ENCODE data around the gene TNNT1. TPM values are rescaled to one million over a fixed set of nuclear protein-coding genes. Genes with fewer than 3 reads are reported as not detected.

TNNT1 gene
- total RNA-seq, 1 donor = under 0.01 TPM

DNA sequence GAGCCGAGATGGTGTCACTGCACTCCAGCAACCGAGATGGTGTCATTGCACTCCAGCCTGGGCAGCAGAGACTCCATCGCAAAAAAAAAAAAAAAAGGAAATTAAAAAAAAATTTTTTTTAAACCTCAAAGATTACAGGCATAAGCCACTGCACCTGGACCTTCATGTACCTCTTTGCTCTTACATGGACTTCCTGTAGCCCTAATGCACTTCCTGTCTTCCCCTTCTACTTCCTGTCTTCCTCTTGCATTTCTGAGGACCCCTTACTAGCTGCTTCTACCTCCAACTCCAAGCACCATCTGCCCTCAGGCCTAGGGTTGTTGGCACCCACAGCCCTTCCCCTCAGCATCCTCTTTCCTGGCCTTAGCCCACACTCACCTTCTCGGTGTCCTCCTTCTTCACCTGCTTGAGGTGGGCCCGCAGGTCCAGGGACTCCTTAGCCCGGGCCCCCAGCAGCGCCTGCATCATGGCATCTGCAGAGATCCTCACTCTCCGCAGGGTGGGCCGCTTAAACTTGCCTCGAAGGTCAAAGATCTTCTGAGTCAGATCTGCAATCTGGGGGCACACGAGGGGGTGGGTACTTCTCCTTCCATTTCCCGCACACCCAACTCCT lies 4.8 kb upstream of the TNNT1 start:
- no peak for DNase-seq (ENCODE audit: low read depth)
- no peak overlapping the region for H3K4me3 ChIP-seq (ENCODE audit: low read depth, low read length)
- no peak for TF ChIP-seq CTCF (IDR thresholded peaks at IDR 0.05; ENCODE audit: insufficient read depth, low read depth, low read length)

DNA sequence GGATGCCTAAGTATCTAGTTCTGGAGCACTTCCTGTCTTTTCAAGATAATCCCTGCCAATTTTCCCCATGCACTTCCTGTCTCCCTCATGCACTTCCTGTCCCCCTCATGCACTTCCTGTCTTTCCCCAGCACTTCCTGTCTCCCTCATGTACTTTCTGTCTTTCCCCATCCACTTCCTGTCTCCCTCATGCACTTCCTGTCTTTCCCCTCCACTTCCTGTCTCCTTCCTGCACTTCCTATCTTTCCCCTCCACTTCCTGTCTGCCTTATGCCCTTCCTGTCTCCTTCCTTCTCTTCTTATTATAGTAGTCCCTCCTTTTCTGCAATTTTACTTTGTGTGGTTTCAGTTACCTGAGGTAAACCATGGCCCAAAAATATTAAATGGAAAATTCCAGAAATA lies 3.0 kb upstream of the TNNT1 start:
- DNase-seq (ENCODE audit: low read depth) = no peak
- no peak for TF ChIP-seq CTCF (IDR thresholded peaks at IDR 0.05; ENCODE audit: insufficient read depth, low read depth, low read length)
- no peak overlapping the region for H3K4me3 ChIP-seq (ENCODE audit: low read depth, low read length)

DNA sequence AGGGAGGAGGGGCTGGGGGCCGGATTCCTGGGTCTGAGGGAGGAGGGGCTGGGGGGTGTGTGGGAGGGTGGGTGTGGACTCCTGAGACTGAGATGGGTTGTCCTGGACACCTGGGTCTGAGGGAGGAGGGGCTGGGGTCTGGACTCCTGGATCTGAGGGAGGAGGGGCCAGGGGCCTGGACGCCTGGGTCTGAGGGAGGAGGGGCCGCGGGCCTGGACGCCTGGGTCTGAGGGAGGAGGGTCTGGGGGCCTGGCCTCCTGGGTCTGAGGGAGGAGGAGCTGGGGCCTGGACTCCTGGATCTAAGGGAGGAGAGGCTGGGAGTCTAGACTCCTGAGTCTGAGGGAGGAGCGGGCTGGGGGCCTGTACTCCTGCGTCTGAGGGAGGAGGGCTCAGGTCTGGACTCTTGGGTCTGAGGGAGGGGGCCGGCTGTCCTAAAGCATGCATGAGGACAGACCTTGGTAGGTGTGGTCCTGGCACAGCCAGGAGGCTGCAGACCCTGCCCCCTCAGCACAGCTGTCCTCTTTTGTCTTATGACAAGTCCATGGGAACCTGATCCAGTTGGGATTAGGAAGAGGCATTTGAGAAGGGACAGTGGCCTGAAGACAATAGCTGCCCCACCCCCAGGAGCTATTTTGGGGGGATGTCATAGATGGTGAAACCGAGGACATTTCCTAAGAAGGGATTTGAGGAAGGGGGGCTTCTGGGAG lies 1.3 kb downstream of the TNNT1 start:
- no peak for TF ChIP-seq CTCF (IDR thresholded peaks at IDR 0.05; ENCODE audit: insufficient read depth, low read depth, low read length)

GRCh38 chr19:55146705-55147273 lies 2.2 kb downstream of the TNNT1 start:
- peak overlapping the region; percentile 9 for H3K4me3 ChIP-seq (ENCODE audit: low read depth, low read length)
- no peak for DNase-seq (ENCODE audit: low read depth)
- no peak for TF ChIP-seq CTCF (IDR thresholded peaks at IDR 0.05; ENCODE audit: insufficient read depth, low read depth, low read length)

More for the DNA sequence above, 1.3 kb downstream of the TNNT1 start:
- no peak overlapping the region for H3K4me3 ChIP-seq (ENCODE audit: low read depth, low read length)
- DNase-seq (ENCODE audit: low read depth) = no peak

DNA sequence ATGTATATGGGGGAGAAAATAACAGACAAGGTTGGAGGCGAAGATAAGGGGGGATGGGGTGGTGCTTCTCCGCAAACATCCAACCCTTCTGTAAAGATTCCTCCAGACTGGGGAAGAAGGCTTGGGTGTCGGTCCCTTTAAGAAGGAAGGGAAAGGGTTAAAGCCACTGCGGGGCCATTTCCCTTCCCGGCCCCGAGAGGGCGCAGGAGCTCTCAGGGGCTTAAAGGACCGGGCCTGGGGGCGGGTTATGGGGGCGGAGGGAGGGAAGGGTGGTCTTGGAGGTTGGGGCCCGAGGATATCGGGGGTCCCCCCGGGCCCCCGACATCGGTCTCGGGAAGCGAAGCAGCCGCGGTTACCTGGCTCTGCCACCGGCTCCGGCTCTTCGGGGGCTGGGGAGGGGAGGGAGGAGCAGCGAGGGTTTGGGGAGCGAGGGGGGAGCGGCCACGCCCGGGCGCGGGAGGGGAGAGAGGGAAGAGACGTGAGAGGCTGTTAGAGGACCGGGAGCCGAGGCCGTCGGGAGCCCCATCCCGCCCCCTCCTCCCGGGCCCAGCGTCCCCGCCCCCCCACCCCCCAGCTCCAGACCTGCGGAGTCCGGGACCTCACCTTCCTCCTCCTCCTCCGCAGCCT lies 2.8 kb downstream of the TNNT1 start:
- no peak overlapping the region for H3K4me3 ChIP-seq (ENCODE audit: low read depth, low read length)
- no peak for DNase-seq (ENCODE audit: low read depth)
- peak; percentile 48 for TF ChIP-seq CTCF (IDR thresholded peaks at IDR 0.05; ENCODE audit: insufficient read depth, low read depth, low read length)

GRCh38 chr19:55145232-55145631 lies 3.8 kb downstream of the TNNT1 start:
- DNase-seq (ENCODE audit: low read depth) = no peak
- no peak for TF ChIP-seq CTCF (IDR thresholded peaks at IDR 0.05; ENCODE audit: insufficient read depth, low read depth, low read length)
- no peak overlapping the region for H3K4me3 ChIP-seq (ENCODE audit: low read depth, low read length)

Data from fibroblast of villous mesenchyme (primary cell).